A549 (cell line): ENCODE results near the gene CMKLR1. TPM values are rescaled to one million over a fixed set of nuclear protein-coding genes. Genes with fewer than 3 reads are reported as not detected.
A peak's percentile ranks its signal among the peaks of the same experiment; 100 is the strongest.

ENCODE experiments used
- ATAC-seq, 2 experiments: fragments of 200-7000 bp in 1 of 2; fragments of >200 bp in 1 of 2; cut with Nextera tagmentation in 1 of 2; cut with Tn5 transposase in 1 of 2; 3 replicates each; pipeline versions ENCODE4 v1.8.0 to v1.9.1; 2018 to 2020; ENCODE audit warnings: mild to moderate bottlenecking in 1 of 2, moderate library complexity in 1 of 2
- CTCF ChIA-PET: fragments of 300-600 bp; sonication (Branson Sonifier 250); formaldehyde crosslinking; extraction: SDS; loops from one replicate; lab custom pipeline; 2021; ENCODE audit warnings: antibody characterized with exemption, inconsistent platforms; lab: Yijun Ruan, JAX
- POLR2A ChIA-PET: fragments of 350-600 bp; formaldehyde crosslinking; extraction: SDS; loops from one replicate; lab custom pipeline; 2021; ENCODE audit warnings: antibody characterized with exemption, inconsistent platforms; lab: Yijun Ruan, JAX
- DNase-seq, 2 experiments: peaks; one replicate each; pipeline versions ENCODE4 v3.0.0 to v3.0.0-alpha.2; 2011 to 2016; ENCODE audit warnings: low read depth in 1 of 2, low spot score in 1 of 2
- FAIRE-seq: peaks from 2 replicates; lab custom pipeline; 2011; peaks lifted over from hg19 to GRCh38; lab: Jason Lieb, UNC
- H3K27ac ChIP-seq, 2 experiments: fragments of >200 bp; sonication (Bioruptor Twin); formaldehyde crosslinking; 3 replicates each; pipeline ENCODE4 v1.5.1; 2016 to 2017
- H3K4me1 ChIP-seq: fragments of >200 bp; sonication (Bioruptor Twin); formaldehyde crosslinking; 3 replicates; pipeline ENCODE4 v1.6.1; 2016
- H3K4me2 ChIP-seq: fragments of >200 bp; sonication (Bioruptor Twin); formaldehyde crosslinking; 3 replicates; pipeline ENCODE4 v1.6.1; 2016
- H3K4me3 ChIP-seq: fragments of >200 bp; sonication (Bioruptor Twin); formaldehyde crosslinking; 3 replicates; pipeline ENCODE4 v1.5.1; 2016
- H3K9me3 ChIP-seq: fragments of >200 bp; sonication (Bioruptor Twin); formaldehyde crosslinking; 3 replicates; pipeline ENCODE4 v1.6.1; 2016
- BCL3 ChIP-seq: fragments of >200 bp; sonication (Bioruptor Twin); formaldehyde crosslinking; IDR thresholded peaks from 3 replicates; pipeline ENCODE4 v1.6.1; 2016
- BHLHE40 ChIP-seq: IDR thresholded peaks from 2 replicates; pipeline ENCODE4 v1.6.1; 2012; ENCODE audit warnings: low read depth, low read length, inconsistent platforms
- CBX8 ChIP-seq: fragments of 200-600 bp; sonication (generic); IDR thresholded peaks from 2 replicates; pipeline ENCODE4 v1.6.1; 2016
- CEBPB ChIP-seq, 2 experiments: fragments of >200 bp in 1 of 2; sonication (Bioruptor Twin) in 1 of 2; formaldehyde crosslinking in 1 of 2; IDR thresholded peaks; 2 replicates each; pipeline ENCODE4 v1.6.1; 2012 to 2016
- CTCF ChIP-seq: fragments of >200 bp; sonication (Bioruptor Twin); formaldehyde crosslinking; IDR thresholded peaks from 3 replicates; pipeline ENCODE4 v1.5.1; 2016
- ESRRA ChIP-seq: fragments of 150-350 bp; IDR thresholded peaks from 2 replicates; pipeline ENCODE4 v1.6.1; 2014; ENCODE audit warnings: mild to moderate bottlenecking, low read length, borderline replicate concordance
- GATA3 ChIP-seq: IDR thresholded peaks from 2 replicates; pipeline ENCODE4 v1.6.1; 2012; ENCODE audit warnings: borderline replicate concordance
- HMGXB4 ChIP-seq: fragments of 250-450 bp; sonication (Bioruptor Pico); IDR thresholded peaks from 2 replicates; pipeline ENCODE4 v1.5.0; 2021; ENCODE audit warnings: mild to moderate bottlenecking, moderate library complexity, borderline replicate concordance
- KDM1A ChIP-seq: fragments of 200-600 bp; sonication (generic); IDR thresholded peaks from 2 replicates; pipeline ENCODE4 v1.6.1; 2016; ENCODE audit warnings: low read depth, mild to moderate bottlenecking
- PHF8 ChIP-seq: fragments of 200-600 bp; sonication (generic); IDR thresholded peaks from 2 replicates; pipeline ENCODE4 v1.6.1; 2016; ENCODE audit warnings: low read depth, mild to moderate bottlenecking, antibody characterized with exemption, moderate library complexity, borderline replicate concordance
- RARB ChIP-seq: fragments of 250-450 bp; sonication (Bioruptor Pico); IDR thresholded peaks from 2 replicates; pipeline ENCODE4 v1.8.0; 2021; ENCODE audit warnings: mild to moderate bottlenecking, moderate library complexity
- SMC3 ChIP-seq: fragments of >200 bp; sonication (Bioruptor Twin); formaldehyde crosslinking; IDR thresholded peaks from 3 replicates; pipeline ENCODE4 v1.6.1; 2018; ENCODE audit warnings: inconsistent platforms
- SREBF2 ChIP-seq: fragments of 450-650 bp; IDR thresholded peaks from 2 replicates; pipeline ENCODE4 v1.6.1; 2014; ENCODE audit warnings: mild to moderate bottlenecking, moderate library complexity
- TFCP2L1 ChIP-seq: fragments of 250-450 bp; sonication (Bioruptor Pico); IDR thresholded peaks from 2 replicates; pipeline ENCODE4 v1.5.0; 2021; ENCODE audit warnings: mild to moderate bottlenecking
- ZC3H11A ChIP-seq: fragments of 450-650 bp; IDR thresholded peaks from 2 replicates; pipeline ENCODE4 v1.6.1; 2014; ENCODE audit warnings: antibody characterized with exemption, mild to moderate bottlenecking
- ZFP36 ChIP-seq: fragments of 450-650 bp; IDR thresholded peaks from 2 replicates; pipeline ENCODE4 v1.6.1; 2014; ENCODE audit warnings: borderline replicate concordance; ENCODE audit not compliant: partially characterized antibody
- WGBS: methylation state at CpG from one replicate; pipeline ENCODE4 v1.1.6; 2017; ENCODE audit errors: missing lambda C conversion rate; 5-methylcytosine and 5-hydroxymethylcytosine counted together
- polyA plus RNA-seq, 4 experiments: library from polyadenylated mRNA; depleted of rRNA in 3 of 4; stranded (reverse); fragments of >200 nt; fragmentation: RNase III in 1 of 4; extraction: RNeasy Plus Mini Kit Qiagen cat#74134 plus additional on column Dnase treatment in 1 of 4; gene quantifications; 2 replicates in 3 of 4; 3 replicates in 1 of 4; pipeline ENCODE4 v1.2.3, GENCODE V29; 2011 to 2017
- TF ChIP-seq, protein P1 (sequence below): fragments of 150-350 bp; IDR thresholded peaks from 2 replicates; pipeline ENCODE4 v1.6.1; 2014; ENCODE audit warnings: low read depth, mild to moderate bottlenecking, low read length

Gene CMKLR1
- polyA plus RNA-seq, 2 of the 4 experiments (the other 2 are of a cell fraction), result not detected

DNA sequence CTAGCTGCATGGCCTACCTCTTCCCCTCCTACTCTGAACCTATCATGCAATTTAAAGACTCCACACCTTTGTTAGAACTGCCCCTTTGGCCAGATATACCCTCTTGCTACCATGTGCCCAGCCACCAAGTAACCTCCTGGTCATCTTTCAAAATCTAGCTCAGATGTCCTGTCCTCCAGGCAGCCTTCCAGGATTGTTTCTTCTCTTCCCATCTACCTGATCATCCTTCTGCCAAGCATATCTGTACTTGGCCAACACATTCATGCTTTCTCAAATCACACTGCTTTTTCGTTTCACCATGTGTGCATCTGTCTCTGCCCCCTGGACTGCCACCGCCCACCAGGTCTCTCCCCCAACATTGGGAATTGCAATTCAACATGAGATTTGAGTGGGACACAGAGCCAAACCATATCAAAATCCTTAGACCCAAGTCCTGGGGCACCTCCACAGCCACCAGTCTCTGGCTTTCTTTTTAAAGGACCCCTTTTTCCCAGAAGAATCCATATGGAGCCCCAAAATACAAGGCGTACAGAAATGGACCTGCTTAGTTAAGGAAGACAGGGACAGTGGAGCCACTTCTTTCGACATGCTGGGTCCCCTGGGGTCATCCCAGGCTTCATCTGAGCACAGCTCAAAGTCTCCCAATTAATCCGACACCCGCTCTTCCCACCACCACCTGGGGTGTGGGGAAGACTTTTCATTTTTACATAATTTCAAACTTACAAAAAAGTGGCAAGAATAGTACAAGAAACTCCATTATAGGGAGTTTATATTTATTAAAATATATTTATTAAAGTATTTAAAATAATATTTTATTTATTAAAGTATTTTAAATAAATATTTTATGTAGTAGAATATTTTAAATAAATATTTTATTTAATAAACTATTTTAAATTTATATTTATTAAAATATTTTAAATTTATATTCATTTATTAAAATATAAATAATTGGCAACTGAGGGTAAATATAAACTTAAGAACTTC, 7.9 kb upstream of the CMKLR1 start:
- FAIRE-seq (no peak), ATAC-seq (no peak), DNase-seq (no peak)
- TF ChIP-seq ZFP36 (peak; percentile 47), ZC3H11A (no peak)
- WGBS, result 61% methylated on average over 6 of the region's 6 CpGs
- ChIA-PET CTCF (interaction anchor here (0.6 kb wide), 1 partner anchor 91 kb away, joined by 3 read pairs; no protein-coding TSS in a partner anchor), POLR2A (no interaction called here)
- H3K4me3 ChIP-seq, result no peak overlapping the region
- no peaks in the 10 kb centered on the region for H3K4me1 ChIP-seq
- H3K4me2 ChIP-seq, result no peak overlapping the region
- H3K27ac ChIP-seq, result no peak overlapping the region
- no peaks in the 10 kb centered on the region for H3K9me3 ChIP-seq

- no peak for FAIRE-seq
- Histone ChIP-seq H3K4me2 (no peak overlapping the region), H3K4me1 (no peaks in the 10 kb centered on the region), H3K9me3 (no peaks in the 10 kb centered on the region)
- DNase-seq, result no peak
- no peak for ATAC-seq
- TF ChIP-seq, protein P1, sequence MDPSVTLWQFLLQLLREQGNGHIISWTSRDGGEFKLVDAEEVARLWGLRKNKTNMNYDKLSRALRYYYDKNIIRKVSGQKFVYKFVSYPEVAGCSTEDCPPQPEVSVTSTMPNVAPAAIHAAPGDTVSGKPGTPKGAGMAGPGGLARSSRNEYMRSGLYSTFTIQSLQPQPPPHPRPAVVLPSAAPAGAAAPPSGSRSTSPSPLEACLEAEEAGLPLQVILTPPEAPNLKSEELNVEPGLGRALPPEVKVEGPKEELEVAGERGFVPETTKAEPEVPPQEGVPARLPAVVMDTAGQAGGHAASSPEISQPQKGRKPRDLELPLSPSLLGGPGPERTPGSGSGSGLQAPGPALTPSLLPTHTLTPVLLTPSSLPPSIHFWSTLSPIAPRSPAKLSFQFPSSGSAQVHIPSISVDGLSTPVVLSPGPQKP, result no peak
- TF ChIP-seq ZC3H11A, result no peak
- TF ChIP-seq TFCP2L1 (CRISPR knock-in tag), result no peak
- TF ChIP-seq BHLHE40, result no peak
- no peak for TF ChIP-seq ESRRA
- TF ChIP-seq GATA3, result no peak
- TF ChIP-seq SMC3, result no peak
- TF ChIP-seq ZFP36, result no peak
- no peak for TF ChIP-seq BCL3
- TF ChIP-seq RARB (CRISPR knock-in tag), result no peak
- no peak for TF ChIP-seq KDM1A
- no peak for TF ChIP-seq CBX8
- TF ChIP-seq, all 56 proteins: peak for 0
- ChIA-PET CTCF (interaction anchor here (0.6 to 0.9 kb wide), 2 partner anchors 90 to 151 kb away, joined by 3 read pairs; no protein-coding TSS in a partner anchor), POLR2A (no interaction called here)
- Histone ChIP-seq H3K27ac (no peak overlapping the region), H3K4me3 (no peak overlapping the region)
- 47% methylated on average over 7 of the region's 8 CpGs for WGBS
Observed at GRCh38 chr12:108345716-108346633, 6.9 kb upstream of the CMKLR1 start.

GRCh38 chr12:108342985-108343384, 3.9 kb upstream of the CMKLR1 start:
- POLR2A ChIA-PET, result no interaction called here
- Histone ChIP-seq H3K4me2 (no peak overlapping the region), H3K4me1 (no peaks in the 10 kb centered on the region), H3K27ac (no peak overlapping the region), H3K9me3 (no peaks in the 10 kb centered on the region), H3K4me3 (no peak overlapping the region)
- CTCF ChIA-PET, result no interaction called here
- peak in 1 of 2 experiments; percentile 53; a peak in 3 of 6 replicates for ATAC-seq
- 23% methylated on average over 5 of the region's 5 CpGs for WGBS
- no peak for DNase-seq
- FAIRE-seq, result no peak
- no peak for TF ChIP-seq HMGXB4 (CRISPR knock-in tag)
- no peak for TF ChIP-seq BHLHE40
- no peak for TF ChIP-seq BCL3
- no peak for TF ChIP-seq CTCF
- no peak for TF ChIP-seq CEBPB (IDR thresholded peaks at IDR 0.05)
- no peak for TF ChIP-seq SREBF2
- no peak for TF ChIP-seq PHF8
